Right hindlimb (tissue), 1 donor: ENCODE measurements around the gene FGB.
"Not testable (repeated sequence)": the region's sequence is repeated elsewhere in the genome, so short reads cannot be mapped to it uniquely, and the experiment has no call there.

Experiments
- DNase-seq: peaks from one replicate; pipeline ENCODE4 v3.0.0-alpha.2; 2018

Gene FGB

GRCh38 chr4:154566639-154567204 is 3.9 kb downstream of the FGB start:
- no peak for DNase-seq

DNA sequence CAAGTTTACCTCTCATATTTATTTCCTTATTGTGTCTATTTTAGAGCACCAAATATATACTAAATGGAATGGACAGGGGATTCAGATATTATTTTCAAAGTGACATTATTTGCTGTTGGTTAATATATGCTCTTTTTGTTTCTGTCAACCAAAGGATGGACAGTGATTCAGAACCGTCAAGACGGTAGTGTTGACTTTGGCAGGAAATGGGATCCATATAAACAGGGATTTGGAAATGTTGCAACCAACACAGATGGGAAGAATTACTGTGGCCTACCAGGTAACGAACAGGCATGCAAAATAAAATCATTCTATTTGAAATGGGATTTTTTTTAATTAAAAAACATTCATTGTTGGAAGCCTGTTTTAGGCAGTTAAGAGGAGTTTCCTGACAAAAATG is 6.2 kb downstream of the FGB start:
- no peak for DNase-seq

DNA sequence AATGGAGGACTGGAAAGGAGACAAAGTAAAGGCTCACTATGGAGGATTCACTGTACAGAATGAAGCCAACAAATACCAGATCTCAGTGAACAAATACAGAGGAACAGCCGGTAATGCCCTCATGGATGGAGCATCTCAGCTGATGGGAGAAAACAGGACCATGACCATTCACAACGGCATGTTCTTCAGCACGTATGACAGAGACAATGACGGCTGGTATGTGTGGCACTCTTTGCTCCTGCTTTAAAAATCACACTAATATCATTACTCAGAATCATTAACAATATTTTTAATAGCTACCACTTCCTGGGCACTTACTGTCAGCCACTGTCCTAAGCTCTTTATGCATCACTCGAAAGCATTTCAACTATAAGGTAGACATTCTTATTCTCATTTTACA is 6.8 kb downstream of the FGB start:
- DNase-seq = no peak

GRCh38 chr4:154573190-154573870 is 10.5 kb downstream of the FGB start:
- DNase-seq = no peak

DNA sequence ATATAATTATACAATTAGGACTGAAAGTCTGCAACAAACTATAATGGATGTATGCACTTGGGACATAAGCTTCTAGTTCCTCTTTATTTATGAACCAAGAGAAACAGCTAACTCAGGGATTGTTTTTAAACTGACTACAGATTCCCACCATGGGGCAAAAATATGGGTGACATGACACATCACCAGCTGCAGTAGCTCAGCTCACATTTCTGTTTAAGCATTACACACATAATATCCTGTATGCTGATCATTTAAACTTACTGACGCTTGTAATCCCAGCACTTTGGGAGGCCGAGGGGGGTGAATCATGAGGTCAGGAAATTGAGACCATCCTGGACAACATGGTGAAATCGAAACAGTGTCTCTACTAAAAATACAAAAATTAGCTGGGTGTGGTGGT is 11.5 kb downstream of the FGB start:
- no peak for DNase-seq

GRCh38 chr4:154577324-154577723 is 14.5 kb downstream of the FGB start:
- no peak for DNase-seq

DNA sequence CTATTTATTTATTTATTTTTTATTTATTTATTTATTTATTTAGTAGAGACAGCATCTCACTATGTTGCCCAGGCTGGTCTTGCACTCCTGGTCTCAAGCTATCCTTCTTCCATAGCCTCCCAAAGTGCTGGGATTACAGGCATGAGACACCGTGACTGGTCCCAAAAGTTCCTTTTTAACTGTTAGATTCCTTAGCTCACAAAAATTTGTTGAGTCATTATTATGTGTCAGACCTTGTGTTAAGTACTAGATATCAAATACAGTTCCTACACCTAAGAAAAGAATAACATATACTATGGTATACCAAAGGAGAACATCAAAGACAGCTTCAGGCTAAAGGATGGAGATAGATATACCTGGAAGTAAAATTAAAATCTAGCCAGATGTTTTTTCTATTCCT is 16.1 kb downstream of the FGB start:
- DNase-seq = no peak

- no peak for DNase-seq
Observed at GRCh38 chr4:154579927-154580326, 17.1 kb downstream of the FGB start.

- no peak for DNase-seq
Observed at GRCh38 chr4:154582723-154583122, 19.9 kb downstream of the FGB start.

GRCh38 chr4:154583230-154583629 is 20.4 kb downstream of the FGB start:
- no peak for DNase-seq

- DNase-seq = no peak
Observed at GRCh38 chr4:154583677-154584076, 20.9 kb downstream of the FGB start.

DNA sequence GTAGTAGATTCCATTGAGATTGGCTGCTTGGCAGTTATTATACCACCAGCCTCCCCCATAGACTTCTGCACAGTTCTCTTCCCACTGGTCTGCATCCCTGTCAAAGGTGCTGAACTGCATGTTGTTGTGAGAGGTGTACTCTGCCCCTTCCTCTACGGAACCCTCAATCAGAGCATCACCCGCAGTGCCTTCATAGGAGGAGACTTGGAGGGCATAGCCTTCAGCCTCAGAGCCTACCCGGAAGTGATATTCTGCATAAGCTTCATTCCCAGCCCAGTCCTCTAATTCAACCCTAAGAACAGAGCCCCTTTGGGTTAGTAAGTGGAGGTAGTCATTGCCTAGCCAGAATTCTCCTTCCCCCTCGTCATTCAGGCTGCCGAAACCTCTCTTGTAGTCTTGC is 21.4 kb downstream of the FGB start:
- DNase-seq = no peak

DNA sequence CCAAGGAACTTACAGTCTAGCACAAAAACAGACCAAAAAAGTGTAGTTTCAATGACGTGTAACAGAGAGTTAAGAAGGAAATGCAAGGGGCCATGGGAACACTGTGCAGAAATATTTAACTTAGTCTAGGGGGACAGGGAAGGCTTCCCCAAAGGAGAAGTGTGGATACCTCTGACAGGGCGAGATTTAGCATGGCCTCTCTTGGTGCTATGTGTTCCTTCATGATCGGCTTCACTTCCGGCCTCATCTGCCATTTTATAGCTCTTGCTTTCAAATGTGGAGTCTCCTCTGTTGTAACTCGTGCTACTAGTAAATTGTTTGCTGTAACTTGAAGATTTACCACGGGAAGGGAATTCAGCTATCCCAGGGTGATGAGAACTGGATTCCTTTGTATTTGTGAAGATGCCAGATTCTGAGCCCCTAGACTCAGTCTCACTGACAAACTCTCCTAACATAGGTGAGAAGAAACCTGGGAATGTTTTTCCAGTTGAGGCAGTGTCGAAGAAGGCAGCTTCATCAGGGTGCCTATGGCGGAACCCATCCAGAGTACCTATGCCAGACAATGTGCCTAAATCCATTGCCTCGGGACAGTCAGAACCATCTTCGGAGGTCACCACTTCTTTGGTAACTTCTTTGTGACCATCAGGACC is 22.7 kb downstream of the FGB start:
- no peak for DNase-seq

DNA sequence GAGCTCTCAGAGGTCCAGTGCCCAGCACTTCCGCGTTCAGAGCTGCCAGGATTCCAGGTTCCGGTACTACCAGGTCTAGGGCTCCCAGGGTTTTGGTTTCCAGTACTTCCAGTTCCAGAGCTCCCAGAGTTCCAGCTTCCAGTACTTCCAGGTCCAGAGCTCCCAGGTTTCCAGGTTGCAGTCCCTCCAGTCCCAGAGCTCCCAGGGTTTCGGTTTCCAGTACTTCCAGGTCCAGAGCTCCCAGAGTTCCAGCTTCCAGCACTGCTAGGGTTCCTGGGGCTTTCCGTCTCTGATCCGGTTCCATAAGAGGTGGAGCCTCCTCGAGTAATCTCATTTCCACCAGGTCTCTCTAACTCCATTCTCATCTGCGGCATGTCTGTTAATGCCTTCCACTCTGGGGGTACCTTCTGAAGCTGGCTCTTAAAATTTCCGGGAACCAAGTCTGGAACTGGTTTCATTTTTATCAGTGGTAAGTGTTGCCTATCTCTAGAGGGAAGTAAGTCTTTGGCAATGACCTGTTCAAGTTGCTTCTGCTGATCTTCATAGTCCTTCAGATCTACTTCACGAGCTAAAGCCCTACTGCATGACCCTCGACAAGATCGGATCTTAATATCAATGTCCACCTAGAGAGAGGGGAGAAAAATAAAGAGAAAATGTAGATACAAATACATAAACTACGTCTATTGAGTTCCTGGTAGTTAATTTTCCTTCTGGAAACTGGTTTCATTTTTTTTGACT is 23.7 kb downstream of the FGB start:
- no peak for DNase-seq

- DNase-seq = no peak
Observed at GRCh38 chr4:154588198-154588597, 25.4 kb downstream of the FGB start.

GRCh38 chr4:154589296-154590197 is 26.7 kb downstream of the FGB start:
- DNase-seq = no peak

GRCh38 chr4:154590329-154591006 is 27.7 kb downstream of the FGB start, which contains the start of gene FGA:
FGA (minus strand) TSS chr4:154590742; CDS start chr4:154590687, 55 bp downstream.
- DNase-seq = no peak

DNA sequence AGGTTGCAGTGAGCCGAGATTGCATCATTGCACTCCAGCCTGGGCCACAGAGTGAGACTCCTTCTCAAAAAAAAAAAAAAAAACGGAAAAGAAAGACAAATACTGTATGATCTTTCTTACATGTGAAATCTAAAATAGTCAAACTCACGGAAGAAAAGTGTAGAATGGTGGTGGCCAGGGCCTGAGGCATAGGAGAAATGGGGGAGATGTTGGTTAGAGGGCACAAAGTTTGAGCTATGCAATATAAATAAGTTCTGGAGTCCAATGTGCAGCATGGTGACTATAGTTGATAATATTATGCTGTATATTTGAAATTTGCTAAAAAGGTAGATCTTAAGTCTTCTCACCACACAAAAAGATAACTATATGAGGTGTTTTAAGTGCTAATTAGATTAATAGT is 29.1 kb downstream of the FGB start:
- no peak for DNase-seq

- no peak for DNase-seq
Observed at GRCh38 chr4:154593868-154594267, 31.1 kb downstream of the FGB start.

DNA sequence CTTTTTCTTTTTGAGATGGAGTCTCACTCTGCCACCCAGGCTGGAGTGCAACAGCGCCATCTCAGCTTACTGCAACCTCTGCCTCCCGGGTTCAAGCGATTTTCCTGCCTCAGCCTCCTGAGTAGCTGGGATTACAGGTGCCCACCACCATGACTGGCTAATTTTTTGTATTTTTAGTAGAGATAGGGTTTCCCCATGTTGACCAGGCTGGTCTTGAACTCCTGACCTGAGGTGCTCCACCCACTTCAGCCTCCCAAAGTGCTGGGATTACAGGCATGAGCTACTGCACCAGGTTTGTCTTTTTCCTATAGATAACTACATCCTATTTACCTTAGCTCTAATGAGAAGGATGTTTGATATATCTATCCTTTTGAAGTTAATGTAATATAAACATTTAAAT is 31.5 kb downstream of the FGB start:
- DNase-seq = not testable (repeated sequence)

- DNase-seq = no peak
Observed at GRCh38 chr4:154595807-154596206, 33.0 kb downstream of the FGB start.

GRCh38 chr4:154597281-154597680 is 34.5 kb downstream of the FGB start:
- DNase-seq = not testable (repeated sequence)
